ENCODE measurements around the gene IL18RAP. TPM values are rescaled to one million over a fixed set of nuclear protein-coding genes. Genes with fewer than 3 reads are reported as not detected.

Gene IL18RAP
- total RNA-seq, 4 donors from 2014 or later, result 1.9 to 59.9 (median 5.4) TPM

DNA sequence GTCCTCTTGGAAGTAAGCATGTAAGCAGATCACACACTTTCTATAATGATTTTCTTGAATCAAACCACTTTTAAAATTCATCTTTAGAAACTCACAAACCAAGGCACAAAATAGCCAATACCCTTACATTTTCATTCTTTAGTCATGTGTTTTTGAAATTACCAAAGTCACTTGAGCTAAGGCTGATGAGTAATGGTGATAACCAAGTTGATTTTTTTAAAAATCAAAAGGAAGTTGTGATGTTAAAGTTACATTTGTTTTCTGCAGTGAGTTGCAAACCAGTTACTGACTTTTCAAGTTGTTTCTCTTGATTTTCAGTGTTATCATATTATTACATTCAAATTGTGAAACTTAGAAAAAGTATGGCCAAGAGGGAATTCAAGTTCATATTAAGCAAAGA, 21.5 kb upstream of the IL18RAP start:
- TF ChIP-seq, protein P1, sequence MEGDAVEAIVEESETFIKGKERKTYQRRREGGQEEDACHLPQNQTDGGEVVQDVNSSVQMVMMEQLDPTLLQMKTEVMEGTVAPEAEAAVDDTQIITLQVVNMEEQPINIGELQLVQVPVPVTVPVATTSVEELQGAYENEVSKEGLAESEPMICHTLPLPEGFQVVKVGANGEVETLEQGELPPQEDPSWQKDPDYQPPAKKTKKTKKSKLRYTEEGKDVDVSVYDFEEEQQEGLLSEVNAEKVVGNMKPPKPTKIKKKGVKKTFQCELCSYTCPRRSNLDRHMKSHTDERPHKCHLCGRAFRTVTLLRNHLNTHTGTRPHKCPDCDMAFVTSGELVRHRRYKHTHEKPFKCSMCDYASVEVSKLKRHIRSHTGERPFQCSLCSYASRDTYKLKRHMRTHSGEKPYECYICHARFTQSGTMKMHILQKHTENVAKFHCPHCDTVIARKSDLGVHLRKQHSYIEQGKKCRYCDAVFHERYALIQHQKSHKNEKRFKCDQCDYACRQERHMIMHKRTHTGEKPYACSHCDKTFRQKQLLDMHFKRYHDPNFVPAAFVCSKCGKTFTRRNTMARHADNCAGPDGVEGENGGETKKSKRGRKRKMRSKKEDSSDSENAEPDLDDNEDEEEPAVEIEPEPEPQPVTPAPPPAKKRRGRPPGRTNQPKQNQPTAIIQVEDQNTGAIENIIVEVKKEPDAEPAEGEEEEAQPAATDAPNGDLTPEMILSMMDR (IDR thresholded peaks at IDR 0.05), result no peak
- ATAC-seq (ENCODE audit: low FRiP score), result no peak

DNA sequence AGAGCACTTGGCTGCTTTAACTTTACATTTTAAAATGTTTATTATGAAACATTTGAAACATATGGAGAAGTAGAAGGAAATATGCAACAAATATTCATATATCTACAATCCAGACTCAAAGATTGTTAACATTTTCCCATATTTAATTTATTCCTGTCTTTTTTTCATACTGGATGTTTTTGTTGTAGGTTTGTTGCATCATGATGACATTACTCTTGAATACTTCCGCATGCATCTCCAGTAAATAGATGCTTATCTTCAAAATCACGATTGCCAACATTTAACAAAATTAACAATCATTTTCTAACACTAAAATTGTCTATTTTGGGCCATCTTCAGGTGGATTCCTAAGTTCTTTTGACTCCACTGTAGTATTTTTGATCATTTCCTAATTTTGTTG, 21.1 kb upstream of the IL18RAP start:
- TF ChIP-seq, protein P1 (IDR thresholded peaks at IDR 0.05), result no peak
- ATAC-seq (ENCODE audit: low FRiP score) (no peak), DNase-seq (ENCODE audit: low spot score) (no peak)

More for the DNA sequence above, 21.5 kb upstream of the IL18RAP start:
- DNase-seq (ENCODE audit: low spot score), result no peak

DNA sequence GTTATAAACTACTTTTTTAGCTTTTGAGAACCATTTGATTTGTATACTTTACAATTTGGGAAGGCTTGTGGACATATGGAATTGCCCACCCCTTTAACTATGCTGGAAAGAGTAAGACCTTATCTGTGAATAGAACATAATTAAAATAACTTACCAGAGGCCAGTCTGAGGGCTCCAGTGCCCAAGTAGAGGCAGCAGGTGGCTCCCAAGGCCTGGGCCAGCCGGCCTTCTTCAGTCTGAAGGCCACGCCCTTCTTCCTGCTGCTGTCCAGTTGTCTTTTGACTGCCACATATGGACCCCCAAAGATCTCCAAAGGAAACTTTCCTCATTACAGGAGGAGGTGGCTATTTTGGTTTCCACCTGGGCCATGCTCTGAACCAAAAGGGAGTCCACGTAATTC, 12.0 kb upstream of the IL18RAP start:
- DNase-seq (ENCODE audit: low spot score), result no peak
- ATAC-seq (ENCODE audit: low FRiP score), result no peak
- TF ChIP-seq, protein P1 (IDR thresholded peaks at IDR 0.05), result no peak

DNA sequence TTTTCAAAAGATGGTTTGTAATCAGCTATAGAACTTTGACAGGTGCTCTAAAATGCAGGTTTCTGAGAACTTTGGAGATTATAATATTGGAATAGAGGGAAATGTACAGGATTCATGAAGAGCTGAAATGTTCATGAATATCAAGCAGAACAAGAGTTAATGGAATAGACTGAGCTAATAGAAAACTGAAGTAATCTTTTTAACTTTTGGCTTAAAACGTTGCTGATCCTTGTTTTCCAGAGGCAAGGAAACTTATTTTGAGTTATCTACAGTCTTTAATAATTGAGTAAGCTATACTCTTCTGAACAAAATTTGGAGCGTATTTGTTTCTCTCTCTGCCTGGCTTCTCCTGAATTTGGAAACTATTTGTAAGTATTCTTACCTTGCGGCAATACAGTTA, 10.8 kb upstream of the IL18RAP start:
- TF ChIP-seq, protein P1 (IDR thresholded peaks at IDR 0.05), result no peak
- DNase-seq (ENCODE audit: low spot score) (no peak), ATAC-seq (ENCODE audit: low FRiP score) (no peak)

DNA sequence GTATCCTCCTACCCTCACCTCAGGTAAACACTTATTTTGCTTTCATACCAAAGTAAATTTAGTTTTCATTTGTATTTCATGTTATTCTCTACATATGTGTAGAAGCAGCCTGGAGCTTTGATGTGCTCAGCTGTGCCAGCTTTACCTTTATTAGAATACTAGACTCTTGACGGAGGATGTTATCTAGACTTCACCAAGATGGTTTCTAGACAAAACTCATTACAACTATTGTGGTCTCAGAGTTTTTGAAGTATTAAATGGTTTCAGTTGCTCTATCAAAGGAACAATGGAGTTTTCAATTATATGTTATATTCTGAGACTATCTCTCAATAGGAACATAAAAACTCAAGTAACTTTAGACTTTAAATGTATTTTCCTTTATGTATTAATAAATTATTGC, 5.0 kb upstream of the IL18RAP start:
- TF ChIP-seq, protein P1 (IDR thresholded peaks at IDR 0.05), result no peak
- ATAC-seq (ENCODE audit: low FRiP score), result no peak
- no peak for DNase-seq (ENCODE audit: low spot score)

DNA sequence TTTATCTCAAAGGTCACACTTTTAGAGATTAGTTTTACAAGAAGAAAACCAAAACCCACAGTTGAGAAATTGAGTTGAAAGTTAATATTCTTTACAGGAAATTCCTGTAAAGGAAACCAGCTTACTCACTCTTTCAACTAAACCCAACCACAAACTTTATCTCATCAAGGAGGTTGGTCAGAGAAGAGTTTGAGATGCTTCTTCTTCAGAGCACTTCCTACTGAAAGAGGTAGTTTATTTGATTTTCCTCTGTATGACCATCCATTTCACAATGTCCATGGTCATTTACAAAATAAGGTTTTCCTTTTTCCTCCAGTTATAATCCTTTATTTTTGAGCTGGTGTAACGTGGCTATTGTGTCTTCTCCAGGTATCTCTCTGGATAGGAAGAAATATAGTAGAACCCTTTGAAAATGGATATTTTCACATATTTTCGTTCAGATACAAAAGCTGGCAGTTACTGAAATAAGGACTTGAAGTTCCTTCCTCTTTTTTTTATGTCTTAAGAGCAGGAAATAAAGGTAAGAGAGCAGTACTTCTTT, 4.5 kb upstream of the IL18RAP start:
- no peak for ATAC-seq (ENCODE audit: low FRiP score)
- DNase-seq (ENCODE audit: low spot score), result no peak
- TF ChIP-seq, protein P1 (IDR thresholded peaks at IDR 0.05), result no peak

DNA sequence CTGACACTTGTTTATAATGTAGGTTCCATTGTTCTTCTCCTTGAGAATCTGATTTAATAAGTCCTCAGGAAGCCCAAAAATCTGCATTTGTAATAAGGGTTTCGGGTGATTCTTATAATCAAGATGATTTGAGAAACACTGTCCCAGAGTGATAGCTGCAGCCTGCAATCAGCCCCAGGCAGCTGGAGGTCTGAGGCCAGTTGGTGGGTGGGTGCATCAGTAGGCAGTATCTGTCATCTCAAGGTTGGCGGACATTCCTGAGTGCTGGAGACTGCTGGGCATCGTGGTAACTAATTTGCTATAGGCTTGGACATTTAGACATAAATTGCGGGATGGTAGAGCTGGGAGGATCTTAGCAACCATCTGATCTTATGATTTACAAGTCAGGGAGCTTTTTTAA, 2.7 kb upstream of the IL18RAP start:
- TF ChIP-seq, protein P1 (IDR thresholded peaks at IDR 0.05), result no peak
- DNase-seq (ENCODE audit: low spot score), result no peak
- no peak for ATAC-seq (ENCODE audit: low FRiP score)

Measured in omental fat pad (tissue), 4 donors.